H1 (cell line): ENCODE data around the gene FGF4.

Experiments
- BRCA1 ChIP-seq: IDR thresholded peaks from 2 replicates; pipeline ENCODE4 v1.6.1; 2012; ENCODE audit warnings: low read depth, low read length, improper control_type of control experiment
- EZH2 ChIP-seq: fragments of 200-600 bp; sonication (generic); IDR thresholded peaks from 2 replicates; pipeline ENCODE4 v1.7.1; 2012; ENCODE audit warnings: low read depth, mild to moderate bottlenecking, moderate library complexity, low read length, inconsistent platforms; ENCODE audit not compliant: severe bottlenecking
- RAD21 ChIP-seq, 2 experiments: IDR thresholded peaks in 1 of 2; conservative IDR thresholded peaks in 1 of 2; 2 replicates each; pipeline ENCODE4 v1.6.1; 2011; ENCODE audit warnings: low read depth in 2 of 2, low read length in 2 of 2, improper control_type of control experiment in 1 of 2, inconsistent platforms in 1 of 2, mild to moderate bottlenecking in 1 of 2, moderate library complexity in 1 of 2
- SP1 ChIP-seq: IDR thresholded peaks from 2 replicates; pipeline ENCODE4 v1.6.1; 2011; ENCODE audit warnings: low read depth, low read length
- TF ChIP-seq, protein P1 (sequence below), 3 experiments: IDR thresholded peaks; 1 replicate in 2 of 3; 2 replicates in 1 of 3; pipeline versions ENCODE4 v1.5.1 to v1.6.1; 2011; ENCODE audit warnings: low read length in 3 of 3, mild to moderate bottlenecking in 3 of 3, inconsistent platforms in 2 of 3, low read depth in 1 of 3, moderate library complexity in 1 of 3; ENCODE audit not compliant: insufficient read depth in 1 of 3; ENCODE audit errors: control extremely low read depth in 1 of 3

- TF ChIP-seq, protein P1, sequence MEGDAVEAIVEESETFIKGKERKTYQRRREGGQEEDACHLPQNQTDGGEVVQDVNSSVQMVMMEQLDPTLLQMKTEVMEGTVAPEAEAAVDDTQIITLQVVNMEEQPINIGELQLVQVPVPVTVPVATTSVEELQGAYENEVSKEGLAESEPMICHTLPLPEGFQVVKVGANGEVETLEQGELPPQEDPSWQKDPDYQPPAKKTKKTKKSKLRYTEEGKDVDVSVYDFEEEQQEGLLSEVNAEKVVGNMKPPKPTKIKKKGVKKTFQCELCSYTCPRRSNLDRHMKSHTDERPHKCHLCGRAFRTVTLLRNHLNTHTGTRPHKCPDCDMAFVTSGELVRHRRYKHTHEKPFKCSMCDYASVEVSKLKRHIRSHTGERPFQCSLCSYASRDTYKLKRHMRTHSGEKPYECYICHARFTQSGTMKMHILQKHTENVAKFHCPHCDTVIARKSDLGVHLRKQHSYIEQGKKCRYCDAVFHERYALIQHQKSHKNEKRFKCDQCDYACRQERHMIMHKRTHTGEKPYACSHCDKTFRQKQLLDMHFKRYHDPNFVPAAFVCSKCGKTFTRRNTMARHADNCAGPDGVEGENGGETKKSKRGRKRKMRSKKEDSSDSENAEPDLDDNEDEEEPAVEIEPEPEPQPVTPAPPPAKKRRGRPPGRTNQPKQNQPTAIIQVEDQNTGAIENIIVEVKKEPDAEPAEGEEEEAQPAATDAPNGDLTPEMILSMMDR (IDR thresholded peaks at IDR 0.05; ENCODE audit: control extremely low read depth in 1 of 3, insufficient read depth in 1 of 3, low read depth in 1 of 3, low read length in 3 of 3) = no peak
- TF ChIP-seq BRCA1 (no peak), RAD21 (IDR thresholded peaks at IDR 0.05 in 1 of 2, conservative IDR thresholded peaks at IDR 0.05 in 1 of 2; ENCODE audit: low read depth in 2 of 2, low read length in 2 of 2) (no peak), SP1 (no peak), EZH2 (no peak)
These were observed 40.3 kb downstream of the FGF4 start for GRCh38 chr11:69734841-69735240.
